Smooth muscle cell (in vitro differentiated cells): ENCODE data around the gene NPPB. TPM values are rescaled to one million over a fixed set of nuclear protein-coding genes. Genes with fewer than 3 reads are reported as not detected.

ENCODE experiments used
- DNase-seq: peaks from one replicate; lab custom pipeline; 2025; ENCODE audit not compliant: unreplicated experiment; lab: John Stamatoyannopoulos, UW
- H2AFZ ChIP-seq: fragments of 200-600 bp; sonication (generic); 2 replicates; pipeline ENCODE4 v1.6.0; 2016; ENCODE audit warnings: antibody characterized with exemption, low read depth, mild to moderate bottlenecking
- H3F3A ChIP-seq: fragments of 200-600 bp; sonication (generic); 2 replicates; pipeline ENCODE4 v1.6.0; 2017; ENCODE audit warnings: antibody characterized with exemption, low read depth
- H3K27ac ChIP-seq: fragments of 200-600 bp; sonication (generic); 2 replicates; pipeline ENCODE4 v1.5.1; 2016; ENCODE audit warnings: low read depth, mild to moderate bottlenecking
- H3K27me3 ChIP-seq: fragments of 200-600 bp; sonication (generic); 2 replicates; pipeline ENCODE4 v1.6.1; 2016; ENCODE audit warnings: low read depth, mild to moderate bottlenecking
- H3K36me3 ChIP-seq: fragments of 200-600 bp; sonication (generic); 2 replicates; pipeline ENCODE4 v1.5.1; 2016; ENCODE audit warnings: low read depth
- H3K4me1 ChIP-seq: fragments of 200-600 bp; sonication (generic); 2 replicates; pipeline ENCODE4 v1.5.1; 2016; ENCODE audit warnings: low read depth
- H3K4me2 ChIP-seq: fragments of 200-600 bp; sonication (generic); 2 replicates; pipeline ENCODE4 v1.6.0; 2016; ENCODE audit warnings: mild to moderate bottlenecking
- H3K4me3 ChIP-seq: fragments of 200-600 bp; sonication (generic); 2 replicates; pipeline ENCODE4 v1.5.1; 2016; ENCODE audit warnings: mild to moderate bottlenecking
- H3K79me2 ChIP-seq: fragments of 200-600 bp; sonication (generic); 2 replicates; pipeline ENCODE4 v1.6.0; 2016; ENCODE audit warnings: low read depth, mild to moderate bottlenecking
- H3K9ac ChIP-seq: fragments of 200-600 bp; sonication (generic); 2 replicates; pipeline ENCODE4 v1.6.0; 2016; ENCODE audit warnings: low read depth
- H3K9me3 ChIP-seq: fragments of 200-600 bp; sonication (generic); replicated peaks from 2 replicates; pipeline ENCODE4 v1.5.1; 2016; ENCODE audit warnings: low read depth
- H4K20me1 ChIP-seq: fragments of 200-600 bp; sonication (generic); 2 replicates; pipeline ENCODE4 v1.6.0; 2016; ENCODE audit warnings: low read depth
- CTCF ChIP-seq: fragments of 200-600 bp; sonication (generic); IDR thresholded peaks from 2 replicates; pipeline ENCODE4 v1.5.1; 2017; ENCODE audit warnings: borderline replicate concordance, mild to moderate bottlenecking, antibody characterized with exemption; ENCODE audit not compliant: insufficient read depth, poor library complexity, severe bottlenecking
- WGBS: methylation state at CpG from one replicate; pipeline ENCODE4 v1.1.7; 2016; ENCODE audit warnings: low lambda C conversion rate; 5-methylcytosine and 5-hydroxymethylcytosine counted together
- polyA plus RNA-seq: library from polyadenylated mRNA; unstranded; fragments of >200 nt; fragmentation: Nextera tagmentation; extraction: Ambion mirVana; gene quantifications from 2 replicates; pipeline ENCODE4 v1.2.1, GENCODE V29; 2016
- total RNA-seq: library from RNA; depleted of rRNA; stranded (reverse); fragments of >200 nt; gene quantifications from 2 replicates; pipeline ENCODE4 v1.2.3, GENCODE V29; 2014

NPPB gene
- total and polyA plus RNA-seq, 2 experiments from 2014 or later = 9.5 to 12.2 TPM

GRCh38 chr1:11860083-11860482 lies 1.3 kb upstream of the NPPB start:
- H3K4me2 ChIP-seq = no peak overlapping the region
- no peaks in the 10 kb centered on the region for H3K4me1 ChIP-seq
- no peak overlapping the region for H3K9ac ChIP-seq
- H3K79me2 ChIP-seq = no peaks in the 10 kb centered on the region
- H3K27ac ChIP-seq = no peak overlapping the region
- no peaks in the 10 kb centered on the region for H3K9me3 ChIP-seq
- no peak overlapping the region for H3K4me3 ChIP-seq
- no peaks in the 10 kb centered on the region for H3F3A ChIP-seq
- no peak for DNase-seq
- peaks cover 33% of the 10 kb centered on the region for H3K27me3 ChIP-seq
- no peaks in the 10 kb centered on the region for H3K36me3 ChIP-seq
- 83% methylated on average over 2 of the region's 2 CpGs for WGBS
- H4K20me1 ChIP-seq = no peaks in the 10 kb centered on the region
- H2AFZ ChIP-seq = no peak overlapping the region
- no peak for TF ChIP-seq CTCF

- H3K4me3 ChIP-seq = no peak overlapping the region
- peak overlapping the region; percentile 16 for H3K4me2 ChIP-seq
- no peaks in the 10 kb centered on the region for H3K79me2 ChIP-seq
- no peaks in the 10 kb centered on the region for H3K4me1 ChIP-seq
- WGBS = 5% methylated on average over 50 of the region's 53 CpGs
- peak; percentile 51 for DNase-seq
- peaks cover 33% of the 10 kb centered on the region for H3K27me3 ChIP-seq
- H3K9me3 ChIP-seq = no peaks in the 10 kb centered on the region
- H2AFZ ChIP-seq = no peak overlapping the region
- TF ChIP-seq CTCF = no peak
- no peaks in the 10 kb centered on the region for H3F3A ChIP-seq
- H4K20me1 ChIP-seq = no peaks in the 10 kb centered on the region
- no peak overlapping the region for H3K27ac ChIP-seq
- no peak overlapping the region for H3K9ac ChIP-seq
- H3K36me3 ChIP-seq = no peaks in the 10 kb centered on the region
Observed at GRCh38 chr1:11858968-11859871, 475 bp upstream of the NPPB start.

- 90% methylated on average over 14 of the region's 14 CpGs for WGBS
- Histone ChIP-seq H3K4me1 (no peaks in the 10 kb centered on the region), H3K79me2 (no peaks in the 10 kb centered on the region)
Observed at GRCh38 chr1:11858158-11858557, 587 bp downstream of the NPPB start.

More at GRCh38 chr1:11858158-11858557, 587 bp downstream of the NPPB start:
- Histone ChIP-seq H3K27ac (no peak overlapping the region), H3K36me3 (no peaks in the 10 kb centered on the region), H3K4me2 (no peak overlapping the region), H2AFZ (no peak overlapping the region), H3K4me3 (no peak overlapping the region), H3K9me3 (no peaks in the 10 kb centered on the region), H4K20me1 (no peaks in the 10 kb centered on the region), H3K27me3 (peaks cover 33% of the 10 kb centered on the region), H3K9ac (no peak overlapping the region), H3F3A (no peaks in the 10 kb centered on the region)
- no peak for TF ChIP-seq CTCF
- no peak for DNase-seq
